ENCODE measurements around the gene UBE2N.
A peak's percentile ranks its signal among the peaks of the same experiment; 100 is the strongest.
"Not testable (repeated sequence)": the region's sequence is repeated elsewhere in the genome, so short reads cannot be mapped to it uniquely, and the experiment has no call there.

The UBE2N gene

GRCh38 chr12:93422050-93422449 lies 19.7 kb downstream of the UBE2N start:
- TF ChIP-seq CTCF (IDR thresholded peaks at IDR 0.05), result no peak
- H3K4me3 ChIP-seq, result no peak overlapping the region
- DNase-seq (ENCODE audit: low spot score), result no peak
- H3K27ac ChIP-seq, result no peak overlapping the region

GRCh38 chr12:93419388-93420034 lies 22.2 kb downstream of the UBE2N start:
- TF ChIP-seq CTCF (IDR thresholded peaks at IDR 0.05), result peak; percentile 59
- Histone ChIP-seq H3K4me3 (peak overlapping the region; percentile 24), H3K27ac (no peak overlapping the region)
- DNase-seq (ENCODE audit: low spot score), result no peak

GRCh38 chr12:93417967-93418480 lies 23.7 kb downstream of the UBE2N start:
- DNase-seq (ENCODE audit: low spot score), result no peak
- no peak overlapping the region for H3K27ac ChIP-seq
- no peak overlapping the region for H3K4me3 ChIP-seq
- TF ChIP-seq CTCF (IDR thresholded peaks at IDR 0.05), result no peak

- peak overlapping the region; percentile 65 to 77 for H3K27ac ChIP-seq
- TF ChIP-seq CTCF (IDR thresholded peaks at IDR 0.05), result peak; percentile 15
Observed at GRCh38 chr12:93415723-93416464, 25.9 kb downstream of the UBE2N start.

GRCh38 chr12:93413064-93413463 lies 28.7 kb downstream of the UBE2N start:
- no peak for DNase-seq (ENCODE audit: low spot score)
- no peak overlapping the region for H3K27ac ChIP-seq
- no peak for TF ChIP-seq CTCF (IDR thresholded peaks at IDR 0.05)

More at GRCh38 chr12:93415723-93416464, 25.9 kb downstream of the UBE2N start:
- DNase-seq (ENCODE audit: low spot score), result no peak
- peak overlapping the region; percentile 38 for H3K4me3 ChIP-seq

GRCh38 chr12:93412396-93412795 lies 29.4 kb downstream of the UBE2N start:
- H3K27ac ChIP-seq, H3K4me3 ChIP-seq: not testable (repeated sequence)

More at GRCh38 chr12:93413064-93413463, 28.7 kb downstream of the UBE2N start:
- H3K4me3 ChIP-seq, result no peak overlapping the region

GRCh38 chr12:93411060-93411459 lies 30.7 kb downstream of the UBE2N start:
- not testable (repeated sequence) for H3K4me3 ChIP-seq; DNase-seq (ENCODE audit: low spot score)
- H3K27ac ChIP-seq, result peak overlapping the region in 1 of 2 donors; percentile 7

More at GRCh38 chr12:93412396-93412795, 29.4 kb downstream of the UBE2N start:
- not testable (repeated sequence) for DNase-seq (ENCODE audit: low spot score)

- not testable (repeated sequence) for DNase-seq (ENCODE audit: low spot score); H3K27ac ChIP-seq; H3K4me3 ChIP-seq
Observed at GRCh38 chr12:93409343-93410187, 32.2 kb downstream of the UBE2N start.

Measured in coronary artery (tissue), 2 donors.